Left cardiac atrium (tissue), 4 donors: ENCODE data around the gene TBX20. TPM values are rescaled to one million over a fixed set of nuclear protein-coding genes. Genes with fewer than 3 reads are reported as not detected.
A peak's percentile ranks its signal among the peaks of the same experiment; 100 is the strongest.
"Not testable (repeated sequence)": the region's sequence is repeated elsewhere in the genome, so short reads cannot be mapped to it uniquely, and the experiment has no call there.

Experiments used
- ATAC-seq, 2 donors: fragments of 200-7000 bp; cut with Tn5 transposase; one replicate each; pipeline ENCODE4 v1.9.1; 2020; ENCODE audit warnings: mild to moderate bottlenecking in 2 of 2, moderate library complexity in 2 of 2
- DNase-seq: peaks from one replicate; pipeline ENCODE4 v3.0.0-alpha.2; 2020
- intact Hi-C, 2 donors: fragments of 100-400 bp; cut with DNase I; formaldehyde crosslinking; loops; one replicate each; pipeline versions ENCODE4 v1.14.1 to v1.15.1; 2022 to 2023
- total RNA-seq, 2 donors: library from RNA; stranded (reverse); fragmentation: NEBNext Ultra II Directional; extraction: Animal tissue kit (Norgen Biotek cat#: 25700); gene quantifications; one replicate each; pipeline ENCODE4 v1.2.1, GENCODE V29; 2021
- donor health status: DM: no; HTN: yes; CAD: no.
- donor health status: DM: no; HTN: yes; CAD: no; lungs with severe emphysema.
- donor health status: DM: yes; HTN: yes; CAD: no.
- donor health status: Dilated cardiomyopathy.

Gene TBX20
- total RNA-seq, 2 donors from 2014 or later, result 109 to 126 TPM

- intact Hi-C loops, ATAC-seq, DNase-seq: not testable (repeated sequence)
Observed at GRCh38 chr7:35238456-35238855, 15.4 kb downstream of the TBX20 start.

- intact Hi-C loops, result no loop called here
- no peak for ATAC-seq
- DNase-seq, result no peak
Observed at GRCh38 chr7:35232994-35233393, 20.9 kb downstream of the TBX20 start.

- ATAC-seq, DNase-seq, intact Hi-C loops: not testable (repeated sequence)
Observed at GRCh38 chr7:35231221-35231620, 22.7 kb downstream of the TBX20 start.

- intact Hi-C loops, DNase-seq: not testable (repeated sequence)
- ATAC-seq, result peak in 1 of 2 donors; percentile 27
Observed at GRCh38 chr7:35229116-35229780, 24.7 kb downstream of the TBX20 start.

- DNase-seq, intact Hi-C loops: not testable (repeated sequence)
Observed at GRCh38 chr7:35228496-35229051, 25.3 kb downstream of the TBX20 start.

GRCh38 chr7:35227438-35227837, 26.5 kb downstream of the TBX20 start:
- DNase-seq, ATAC-seq, intact Hi-C loops: not testable (repeated sequence)

More at GRCh38 chr7:35228496-35229051, 25.3 kb downstream of the TBX20 start:
- not testable (repeated sequence) for ATAC-seq

GRCh38 chr7:35222445-35222844, 31.5 kb downstream of the TBX20 start:
- peak in 1 of 2 donors; percentile 32 for ATAC-seq
- DNase-seq, intact Hi-C loops: not testable (repeated sequence)

- DNase-seq, intact Hi-C loops: not testable (repeated sequence)
- ATAC-seq, result peak; percentile 57 to 62
Observed at GRCh38 chr7:35220176-35220575, 33.7 kb downstream of the TBX20 start.

GRCh38 chr7:35216033-35216432, 37.9 kb downstream of the TBX20 start:
- DNase-seq, ATAC-seq: not testable (repeated sequence)

GRCh38 chr7:35215063-35215462, 38.8 kb downstream of the TBX20 start:
- ATAC-seq, DNase-seq, intact Hi-C loops: not testable (repeated sequence)

More at GRCh38 chr7:35216033-35216432, 37.9 kb downstream of the TBX20 start:
- intact Hi-C loops, result not testable (repeated sequence)

- intact Hi-C loops, ATAC-seq: not testable (repeated sequence)
Observed at GRCh38 chr7:35206924-35207323, 47.0 kb downstream of the TBX20 start.

GRCh38 chr7:35204850-35205249, 49.0 kb downstream of the TBX20 start:
- ATAC-seq, intact Hi-C loops, DNase-seq: not testable (repeated sequence)

More at GRCh38 chr7:35206924-35207323, 47.0 kb downstream of the TBX20 start:
- DNase-seq, result not testable (repeated sequence)

- intact Hi-C loops, DNase-seq, ATAC-seq: not testable (repeated sequence)
Observed at GRCh38 chr7:35204031-35204430, 49.9 kb downstream of the TBX20 start.

GRCh38 chr7:35202353-35202752, 51.5 kb downstream of the TBX20 start:
- peak; percentile 16 to 26 for ATAC-seq
- intact Hi-C loops, DNase-seq: not testable (repeated sequence)

- ATAC-seq, intact Hi-C loops, DNase-seq: not testable (repeated sequence)
Observed at GRCh38 chr7:35200170-35200569, 53.7 kb downstream of the TBX20 start.

- peak; percentile 31 to 57 for ATAC-seq
- not testable (repeated sequence) for DNase-seq
- intact Hi-C loops, result loop anchor here in 1 of 2 donors (5.0 kb wide), 1 partner anchor 324 kb away; no protein-coding TSS in a partner anchor
Observed at GRCh38 chr7:35198370-35199140, 55.3 kb downstream of the TBX20 start.

GRCh38 chr7:35191571-35191970, 62.3 kb downstream of the TBX20 start:
- DNase-seq, intact Hi-C loops, ATAC-seq: not testable (repeated sequence)

- ATAC-seq, intact Hi-C loops, DNase-seq: not testable (repeated sequence)
Observed at GRCh38 chr7:35190146-35190773, 63.6 kb downstream of the TBX20 start.

GRCh38 chr7:35186751-35187150, 67.1 kb downstream of the TBX20 start:
- ATAC-seq, result peak; percentile 56 to 76
- peak; percentile 62 for DNase-seq
- intact Hi-C loops, result loop anchor here in 1 of 2 donors (5.0 to 10.0 kb wide), 2 partner anchors 68 to 346 kb away; partner anchors contain the start of gene TBX20
